NCI-H1417 treated with DMSO at 0.1 percent for 48 hours (cell line): ENCODE data around the gene IWS1.
"Not testable (repeated sequence)": the region's sequence is repeated elsewhere in the genome, so short reads cannot be mapped to it uniquely, and the experiment has no call there.

Experiments used
- DNase-seq: peaks from one replicate; lab custom pipeline; 2025; lab: John Stamatoyannopoulos, UW

IWS1 gene

GRCh38 chr2:127560201-127560930 is 34.1 kb upstream of the IWS1 start:
- DNase-seq: no peak

DNA sequence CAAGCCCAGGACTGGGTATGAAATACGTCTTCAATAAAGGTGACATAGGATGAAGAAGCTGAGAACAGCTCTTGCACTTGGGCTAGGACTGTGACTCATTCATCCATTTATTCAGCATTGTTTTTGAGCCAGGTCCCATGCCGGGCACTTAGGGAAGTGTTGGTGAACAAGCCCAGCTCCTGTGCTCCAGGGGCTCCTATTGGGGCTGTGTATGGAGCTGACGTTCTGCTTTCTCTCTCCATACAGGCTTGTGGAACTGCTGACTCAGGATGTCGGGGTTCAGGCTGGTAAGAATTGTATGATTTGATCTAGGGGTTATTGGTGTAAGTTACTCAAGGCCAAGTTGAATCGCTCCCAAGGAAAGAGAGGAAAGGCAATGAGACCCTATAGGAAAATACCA is 33.2 kb upstream of the IWS1 start:
- DNase-seq: no peak

- DNase-seq: no peak
Measured at GRCh38 chr2:127558911-127559310, 32.6 kb upstream of the IWS1 start.

DNA sequence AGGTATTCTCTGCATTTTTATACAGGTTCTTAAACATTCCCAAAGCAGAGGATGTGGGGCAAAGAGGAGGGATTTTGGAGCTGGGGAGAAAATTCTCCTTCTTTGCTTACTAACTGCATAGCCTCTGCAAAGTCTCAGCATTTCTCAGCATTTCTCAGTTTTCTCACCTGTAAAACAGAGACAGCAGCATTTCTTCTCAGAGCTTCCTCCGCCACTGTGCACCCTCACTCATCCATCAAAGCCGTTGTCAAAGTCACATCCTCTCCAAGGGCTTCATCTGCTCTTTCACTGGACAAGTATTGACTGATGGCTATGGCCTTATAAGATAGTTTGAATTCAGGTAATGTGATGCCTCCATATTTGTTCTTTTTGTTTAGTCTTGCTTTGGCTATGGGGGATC is 26.6 kb upstream of the IWS1 start:
- DNase-seq: no peak

- DNase-seq: no peak
Measured at GRCh38 chr2:127552336-127552735, 26.0 kb upstream of the IWS1 start.

DNA sequence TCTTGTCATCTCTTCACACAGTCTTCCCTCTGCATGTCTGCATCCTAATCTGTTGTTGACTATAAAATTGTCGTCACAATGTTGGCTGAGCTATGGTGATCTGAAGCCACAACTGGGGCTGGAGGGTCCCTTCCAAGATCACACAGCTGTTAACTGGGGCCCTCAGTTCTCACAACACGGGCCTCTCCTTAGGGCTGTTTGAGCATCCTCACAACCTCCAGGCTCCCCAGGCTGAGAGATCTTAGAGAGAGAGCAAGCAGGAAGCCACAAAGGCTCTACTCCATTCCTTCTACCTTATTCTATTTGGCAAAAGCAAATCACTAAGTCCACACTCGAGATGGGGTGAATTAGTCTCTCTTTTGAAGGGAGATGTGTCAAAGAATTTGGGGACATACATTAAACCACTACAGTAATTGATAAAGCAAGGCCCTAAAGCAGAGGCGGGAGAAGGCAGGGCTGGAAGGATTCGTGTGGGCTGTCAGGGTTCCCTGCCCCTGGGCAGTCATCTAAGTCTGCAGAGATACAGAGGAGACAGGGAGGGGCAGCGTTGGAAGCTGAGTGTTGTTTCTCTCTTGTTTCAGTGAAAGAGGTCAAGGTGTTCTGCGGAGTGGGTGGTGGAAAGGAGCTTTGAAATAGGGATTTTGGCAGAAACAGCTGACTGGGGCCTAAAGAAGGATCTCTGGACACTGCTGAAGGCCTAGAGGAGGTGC is 25.1 kb upstream of the IWS1 start:
- no peak for DNase-seq

DNA sequence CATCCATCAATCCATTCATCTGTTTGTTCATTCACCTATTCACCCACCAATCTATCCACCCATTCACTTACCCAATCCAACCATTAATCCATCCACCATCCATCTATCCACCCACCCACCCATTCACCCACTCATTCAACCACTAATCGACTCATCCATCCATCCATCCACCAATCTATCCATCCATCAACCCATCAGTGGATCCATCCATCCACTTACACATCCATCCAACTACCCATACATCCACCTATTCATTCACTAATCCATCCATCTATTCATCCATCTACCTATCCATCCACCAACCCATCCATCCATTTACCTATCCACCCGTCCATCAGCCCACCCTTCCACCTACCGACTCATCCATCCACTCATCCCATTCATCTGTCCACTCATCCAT is 20.5 kb upstream of the IWS1 start:
- no peak for DNase-seq

DNA sequence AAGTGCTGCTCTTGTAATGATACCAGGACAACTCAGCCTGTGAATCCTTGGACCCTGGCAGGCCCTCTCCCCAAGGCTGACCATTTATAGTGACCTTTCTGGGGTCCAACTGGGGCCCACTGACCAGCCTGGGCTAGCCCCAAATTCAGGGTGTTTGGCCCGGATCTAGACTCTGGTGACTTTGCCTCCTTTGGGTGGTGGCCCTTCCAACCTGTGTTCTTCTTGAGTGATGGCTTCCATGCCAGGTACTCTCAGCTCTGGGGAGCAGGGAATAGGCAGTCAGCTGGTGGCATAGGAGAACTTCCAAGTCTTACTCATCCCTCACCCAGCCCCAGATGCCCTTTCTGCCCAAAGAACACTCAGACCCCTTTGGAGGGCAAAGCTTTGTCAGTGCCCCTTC is 19.5 kb upstream of the IWS1 start:
- DNase-seq: no peak

DNA sequence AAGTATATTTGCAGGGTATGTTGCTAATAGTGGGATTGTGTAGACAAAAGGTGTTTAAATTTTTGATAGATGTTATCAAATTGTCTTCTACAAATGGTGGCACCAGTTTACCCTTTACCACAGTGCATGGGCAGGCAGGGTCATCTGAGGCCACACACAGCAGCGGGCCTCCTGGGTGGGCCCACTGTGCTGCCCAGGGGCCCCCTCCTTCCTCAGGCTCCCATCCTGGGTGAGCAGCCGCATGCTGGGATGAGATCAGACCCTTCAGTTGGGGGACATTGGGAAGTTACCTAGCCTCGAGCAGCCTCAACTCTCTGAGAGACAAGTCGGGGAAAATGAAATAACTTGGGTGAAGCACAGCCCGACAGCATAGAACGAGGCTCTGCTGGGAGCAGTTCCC is 18.9 kb upstream of the IWS1 start:
- DNase-seq: no peak

DNA sequence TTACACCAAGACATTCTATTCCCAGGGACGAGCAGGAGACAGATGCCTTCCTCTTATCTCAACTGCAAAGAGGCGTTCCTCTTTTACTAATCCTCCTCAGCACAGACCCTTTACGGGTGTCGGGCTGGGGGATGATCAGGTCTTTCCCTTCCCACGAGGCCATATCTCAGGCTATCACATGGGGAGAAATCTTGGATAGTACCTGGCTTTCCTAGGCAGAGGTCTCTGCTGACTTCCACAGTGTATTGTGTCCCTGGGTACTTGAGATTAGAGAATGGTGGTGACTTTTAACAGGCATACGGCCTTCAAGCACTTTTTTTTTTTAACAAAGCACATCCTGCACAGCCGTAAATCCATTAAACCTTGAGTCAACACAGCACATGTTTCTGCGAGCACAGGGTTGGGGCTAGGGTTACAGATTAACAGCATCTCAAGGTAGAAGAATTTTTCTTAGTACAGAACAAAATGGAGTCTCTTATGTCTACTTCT is 16.8 kb upstream of the IWS1 start:
- not testable (repeated sequence) for DNase-seq

- DNase-seq: no peak
Measured at GRCh38 chr2:127542231-127542630, 15.9 kb upstream of the IWS1 start.

DNA sequence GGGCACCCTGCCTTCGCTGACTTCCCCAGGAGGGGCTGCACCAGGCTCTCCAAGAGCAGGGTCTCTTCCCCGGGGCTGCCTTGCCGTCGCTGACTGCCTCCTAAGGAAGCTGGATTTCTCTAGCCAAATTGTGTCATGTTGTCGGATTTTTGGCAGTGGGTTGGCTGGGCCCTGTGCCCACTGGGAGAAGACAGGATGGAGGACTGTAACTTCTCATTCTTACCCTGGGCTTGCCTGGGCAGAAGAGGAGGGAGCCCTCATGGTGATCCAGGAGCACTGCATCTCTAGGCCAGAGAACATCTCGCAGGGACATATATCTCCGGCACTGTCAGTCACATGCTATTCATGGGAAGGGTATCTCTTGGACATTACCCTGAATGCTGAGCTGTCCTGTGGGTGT is 15.5 kb upstream of the IWS1 start:
- DNase-seq: no peak

DNA sequence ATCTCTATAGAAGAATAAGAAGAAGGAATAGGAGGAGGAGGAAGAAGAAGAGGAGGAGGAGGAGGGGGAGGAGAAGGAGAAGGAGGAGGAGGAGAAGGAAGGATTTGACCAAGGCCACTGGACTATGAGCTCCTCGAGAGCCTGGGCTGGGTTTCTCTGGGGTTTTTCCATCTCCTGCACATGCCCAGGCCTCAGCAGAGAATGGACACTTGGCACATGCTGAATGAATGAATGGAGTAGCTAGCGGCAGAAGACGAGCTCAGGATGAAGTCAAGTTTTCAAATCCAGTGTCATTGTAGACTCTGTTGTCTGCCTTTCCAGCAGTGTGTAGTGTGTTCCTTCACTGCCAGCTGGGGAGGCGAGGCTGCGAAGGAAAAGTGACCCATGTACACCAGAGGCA is 11.4 kb upstream of the IWS1 start:
- DNase-seq: no peak

GRCh38 chr2:127536707-127537541 is 10.6 kb upstream of the IWS1 start:
- DNase-seq: no peak

GRCh38 chr2:127535918-127536317 is 9.6 kb upstream of the IWS1 start:
- no peak for DNase-seq

DNA sequence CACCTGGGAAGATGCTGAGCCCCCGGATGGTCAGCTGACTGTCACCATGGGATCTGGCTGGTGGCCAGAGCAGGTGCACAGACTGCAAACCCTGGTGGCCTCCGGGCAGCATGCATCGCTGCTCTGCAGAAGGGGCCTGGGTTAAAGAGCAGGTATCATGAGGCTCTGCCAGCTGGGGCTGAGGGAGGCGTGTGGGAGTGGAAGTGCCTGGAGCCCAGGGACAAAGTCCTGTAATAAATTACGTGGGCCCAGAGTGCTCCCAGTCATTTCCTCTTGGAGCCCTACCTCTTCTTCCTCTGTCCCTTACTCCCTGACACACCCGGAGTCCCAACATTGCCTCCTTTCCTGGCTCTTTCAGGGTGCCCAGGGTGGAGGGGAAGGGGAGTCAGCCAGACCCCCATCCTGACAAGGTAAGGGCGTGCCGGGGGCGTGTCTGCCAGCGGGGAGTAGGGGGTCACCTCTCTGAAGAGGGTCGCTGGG is 9.2 kb upstream of the IWS1 start, which contains the start of gene MYO7B:
Gene MYO7B, plus strand, starts transcription at position 262 of the 480 bp plus-strand sequence. CDS start 24,040 bp downstream, outside the sequence.
- DNase-seq: no peak

- DNase-seq: no peak
Measured at GRCh38 chr2:127532296-127532695, 6.0 kb upstream of the IWS1 start.

DNA sequence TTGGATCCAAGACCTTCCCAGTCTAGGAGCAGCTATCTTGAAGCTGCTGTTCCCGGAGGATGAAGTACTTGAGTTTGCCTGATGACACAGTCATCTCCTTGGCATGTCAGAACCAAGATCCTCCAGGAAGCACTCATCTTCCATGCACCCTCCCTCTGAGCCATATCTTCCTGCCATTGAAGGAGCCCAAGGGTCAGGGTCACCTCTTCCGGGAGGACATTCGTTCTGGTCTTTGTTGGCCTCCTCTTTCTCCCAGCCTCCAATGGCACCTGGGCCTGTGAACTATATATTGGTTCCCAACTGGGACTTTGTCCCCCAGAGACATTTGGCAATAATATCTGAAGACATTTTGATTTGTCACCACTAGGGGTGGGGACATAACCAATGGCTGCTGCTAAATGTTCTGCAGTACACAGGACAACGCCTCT is 4.9 kb upstream of the IWS1 start:
- no peak for DNase-seq

GRCh38 chr2:127530245-127531140 is 4.2 kb upstream of the IWS1 start:
- no peak for DNase-seq

DNA sequence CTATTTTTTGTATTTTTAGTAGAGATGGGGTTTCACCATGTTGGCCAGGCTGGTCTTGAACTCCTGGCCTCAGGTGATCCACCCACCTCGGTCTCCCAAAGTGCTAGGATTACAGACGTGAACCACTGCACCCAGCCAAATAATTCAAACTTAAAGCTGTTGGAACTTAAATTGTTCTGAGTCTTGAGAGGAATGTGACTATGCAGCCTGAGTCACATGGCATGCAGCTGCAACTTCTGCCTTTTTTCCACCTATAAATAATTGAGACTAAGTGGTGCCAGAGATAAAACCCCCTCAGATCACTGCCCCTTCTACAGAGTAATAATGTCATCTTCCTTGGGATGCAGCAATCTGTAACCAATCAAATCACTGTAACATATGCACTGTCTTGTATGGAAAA is 3.1 kb upstream of the IWS1 start:
- DNase-seq: not testable (repeated sequence)

DNA sequence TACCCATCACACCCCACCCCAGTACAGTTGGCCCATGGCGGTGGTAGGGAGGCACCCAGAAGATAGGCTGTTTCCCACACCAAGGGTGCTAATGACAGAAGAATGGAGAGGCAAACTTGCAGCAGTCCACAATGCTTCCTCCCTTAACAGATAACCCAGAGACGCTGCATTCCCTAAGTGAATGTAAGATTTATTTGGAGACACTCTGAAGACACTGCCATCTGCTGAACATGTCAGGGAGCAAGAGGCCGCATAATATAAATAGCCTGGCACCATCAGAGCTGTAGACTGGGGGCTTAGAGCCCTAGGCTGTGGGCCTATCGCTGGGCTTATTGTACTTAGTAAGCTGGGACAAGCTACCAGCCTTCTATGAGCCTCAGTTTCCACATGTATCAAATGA is 2.2 kb upstream of the IWS1 start:
- no peak for DNase-seq
